HG02852 (cell line): Measurements from ENCODE around the gene SHCBP1.
"Not testable (repeated sequence)": the region's sequence is repeated elsewhere in the genome, so short reads cannot be mapped to it uniquely, and the experiment has no call there.

Experiments
- ATAC-seq: cut with Tn5 transposase; IDR thresholded peaks from one replicate; pipeline ENCODE4 v1.9.1; 2021; ENCODE audit warnings: mild to moderate bottlenecking, moderate library complexity; ENCODE audit not compliant: unreplicated experiment

Gene SHCBP1

GRCh38 chr16:46618516-46618915 is 2.7 kb downstream of the SHCBP1 start:
- no peak for ATAC-seq

- no peak for ATAC-seq
These were observed 7.2 kb downstream of the SHCBP1 start for GRCh38 chr16:46614006-46614405.

DNA sequence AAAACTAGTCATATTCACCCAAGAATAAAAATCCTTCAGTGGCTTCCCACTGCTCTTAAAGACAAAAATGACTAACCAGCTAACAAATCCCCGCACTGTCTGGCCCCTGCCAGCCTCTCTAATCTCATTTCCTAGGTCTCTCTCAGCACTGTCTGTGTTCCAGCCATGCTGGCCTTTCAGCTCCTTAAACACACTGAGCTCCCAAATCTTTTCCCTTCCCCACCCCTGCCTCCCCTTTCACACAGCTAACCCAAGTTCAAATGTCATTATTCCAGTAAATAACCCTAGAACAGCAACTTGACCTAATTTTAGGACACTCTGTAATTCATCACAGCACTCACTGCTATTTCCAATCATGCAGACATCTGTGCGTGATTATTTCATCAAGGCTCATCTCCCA is 7.8 kb downstream of the SHCBP1 start:
- ATAC-seq: no peak

DNA sequence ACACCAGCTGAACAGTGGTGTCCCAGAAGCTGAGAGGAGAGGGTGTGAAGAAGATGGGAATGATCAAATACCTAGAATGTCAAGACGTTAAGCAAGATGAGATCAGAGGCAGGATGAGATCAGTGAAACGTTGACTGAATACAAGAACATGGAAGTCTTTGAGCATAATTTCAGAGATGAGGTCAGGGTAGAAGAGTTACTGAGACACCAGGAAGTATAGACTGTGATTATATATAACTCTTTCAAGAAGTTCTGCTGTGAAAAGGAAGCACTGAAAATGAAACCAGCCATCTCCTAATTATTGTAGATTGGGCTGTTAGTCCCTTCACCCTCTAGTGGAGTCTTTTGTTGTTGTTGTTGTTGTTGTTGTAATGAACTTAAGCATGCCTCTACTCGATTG is 9.1 kb downstream of the SHCBP1 start:
- peak; percentile 78 for ATAC-seq

DNA sequence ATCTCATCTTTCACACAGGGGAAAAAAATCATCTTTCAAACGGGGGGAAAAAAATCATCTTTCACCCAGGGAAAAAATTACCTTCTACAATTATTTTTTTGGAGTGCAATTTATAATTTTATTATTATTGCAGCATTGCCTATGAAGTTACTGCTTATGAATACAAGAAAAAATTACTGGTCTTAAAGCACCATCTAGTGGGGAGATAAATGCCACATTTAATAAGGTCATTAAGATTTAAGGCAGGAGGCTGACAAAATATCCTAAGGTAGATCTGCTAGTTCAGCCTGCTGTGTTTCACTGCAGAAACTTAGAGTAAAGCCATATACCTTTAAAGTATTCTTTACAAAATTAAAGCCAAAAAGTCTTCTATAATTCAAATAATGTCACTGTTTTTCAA is 13.7 kb downstream of the SHCBP1 start:
- ATAC-seq: no peak

DNA sequence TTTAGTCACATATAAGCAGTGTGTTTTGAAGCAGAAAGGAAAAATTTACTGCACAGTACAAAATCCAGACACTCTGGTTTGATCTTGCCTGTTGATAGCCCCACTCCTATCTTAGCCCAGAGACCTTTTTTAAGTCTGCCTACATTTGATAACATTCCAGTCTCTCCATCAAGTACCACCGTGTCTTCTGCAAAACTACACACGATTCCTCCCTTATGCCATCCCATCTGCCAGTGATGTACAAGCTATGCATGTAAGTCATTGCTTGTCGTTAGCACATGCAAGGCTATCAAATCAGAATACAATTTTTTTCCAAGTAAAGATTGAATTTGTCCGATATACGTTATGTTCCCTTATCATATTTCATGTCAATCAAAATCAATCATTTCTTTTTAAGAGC is 14.9 kb downstream of the SHCBP1 start:
- ATAC-seq: no peak

DNA sequence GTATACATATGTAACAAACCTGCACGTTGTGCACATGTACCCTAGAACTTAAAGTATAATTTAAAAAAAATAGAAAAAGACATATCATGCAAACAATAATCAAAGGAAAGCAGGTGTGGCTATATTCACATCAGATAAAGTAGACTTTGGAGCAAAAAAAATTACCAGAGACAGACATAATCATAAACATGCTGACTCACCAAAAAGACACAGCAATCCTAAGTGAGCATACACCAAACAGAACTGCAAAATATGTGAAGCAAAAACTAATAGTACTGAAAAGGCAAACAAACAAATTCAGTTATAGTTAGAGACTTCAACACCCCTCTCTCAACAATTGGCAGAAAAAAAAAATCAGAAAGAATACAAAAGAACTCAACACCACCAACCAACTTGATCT is 29.9 kb downstream of the SHCBP1 start:
- no peak for ATAC-seq

DNA sequence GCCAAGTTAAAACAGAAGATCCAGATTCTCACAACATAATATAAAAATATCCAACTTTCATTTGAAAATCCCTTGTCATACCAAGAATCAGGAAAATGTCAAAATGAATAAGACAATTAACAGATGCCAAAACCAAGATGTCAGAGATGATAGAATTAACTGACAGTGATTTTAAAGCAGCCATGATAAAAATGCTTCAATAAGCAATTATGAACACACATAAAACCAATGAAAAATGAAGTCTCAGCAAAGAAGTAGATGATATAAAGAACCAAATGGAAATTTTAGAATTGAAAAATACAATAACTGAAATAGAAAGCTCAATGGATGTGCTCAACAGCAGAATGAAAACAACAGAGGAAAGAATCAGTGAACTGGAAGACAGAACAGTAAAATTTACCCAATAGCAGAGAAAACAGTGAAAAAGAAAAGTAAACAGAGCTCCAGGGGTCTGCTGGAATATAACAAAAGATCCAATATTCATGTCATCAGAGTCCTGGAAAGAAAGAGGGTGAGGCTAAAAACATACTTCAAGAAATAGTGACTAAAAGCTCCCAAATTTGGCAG is 35.1 kb downstream of the SHCBP1 start:
- ATAC-seq: no peak

GRCh38 chr16:46583036-46583435 is 38.1 kb downstream of the SHCBP1 start:
- ATAC-seq: no peak

DNA sequence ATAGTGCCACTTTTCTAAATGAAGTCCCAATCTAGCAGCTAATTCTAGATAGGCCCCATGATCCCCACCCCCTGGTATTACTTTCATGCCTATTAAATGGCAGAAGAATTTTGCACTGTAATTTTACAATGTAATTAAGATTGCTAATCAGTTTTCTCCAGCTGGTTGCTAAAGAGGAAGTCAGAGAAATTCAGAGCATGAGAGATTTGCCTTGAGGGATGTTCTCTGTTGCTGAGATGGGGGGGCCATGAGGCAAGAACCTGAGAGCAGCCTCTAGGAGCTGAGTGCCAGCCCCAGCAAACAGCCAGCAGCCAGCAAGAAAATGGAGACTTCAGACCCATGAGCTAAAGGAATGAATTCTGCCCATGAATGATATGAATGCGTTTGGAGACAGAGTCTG is 38.9 kb downstream of the SHCBP1 start:
- ATAC-seq: no peak

DNA sequence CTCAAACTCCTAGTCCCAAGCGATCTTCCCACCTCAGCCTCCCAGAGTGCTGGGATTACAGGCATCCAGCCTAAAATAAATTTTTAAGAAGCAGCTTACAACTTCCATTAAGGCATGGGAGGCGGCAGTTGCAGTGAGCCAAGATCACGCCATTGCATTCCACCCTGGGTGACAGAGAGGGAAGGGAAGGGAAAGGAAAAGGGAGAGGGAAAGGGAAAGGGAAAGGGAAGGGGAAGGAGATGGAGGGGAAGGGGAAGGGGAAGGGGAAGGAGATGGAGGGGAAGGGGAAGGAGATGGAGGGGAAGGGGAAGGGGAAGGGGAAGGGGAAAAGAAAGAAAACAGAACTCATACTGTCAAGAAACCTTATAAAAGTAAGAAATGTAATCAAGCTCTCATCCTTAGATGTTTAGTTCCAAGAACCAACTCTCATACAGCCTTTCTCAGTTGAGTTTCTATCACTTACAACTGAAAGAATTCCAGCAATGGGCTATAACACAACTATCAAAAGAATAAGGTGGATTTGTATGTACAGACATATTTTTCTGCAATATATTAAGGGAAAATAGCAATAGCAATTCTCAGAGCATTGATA is 43.1 kb downstream of the SHCBP1 start:
- no peak for ATAC-seq

GRCh38 chr16:46573834-46574159 is 47.4 kb downstream of the SHCBP1 start:
- no peak for ATAC-seq

GRCh38 chr16:46573008-46573833 is 48.0 kb downstream of the SHCBP1 start:
- ATAC-seq: no peak

- no peak for ATAC-seq
These were observed 51.9 kb downstream of the SHCBP1 start for GRCh38 chr16:46569231-46569735.

DNA sequence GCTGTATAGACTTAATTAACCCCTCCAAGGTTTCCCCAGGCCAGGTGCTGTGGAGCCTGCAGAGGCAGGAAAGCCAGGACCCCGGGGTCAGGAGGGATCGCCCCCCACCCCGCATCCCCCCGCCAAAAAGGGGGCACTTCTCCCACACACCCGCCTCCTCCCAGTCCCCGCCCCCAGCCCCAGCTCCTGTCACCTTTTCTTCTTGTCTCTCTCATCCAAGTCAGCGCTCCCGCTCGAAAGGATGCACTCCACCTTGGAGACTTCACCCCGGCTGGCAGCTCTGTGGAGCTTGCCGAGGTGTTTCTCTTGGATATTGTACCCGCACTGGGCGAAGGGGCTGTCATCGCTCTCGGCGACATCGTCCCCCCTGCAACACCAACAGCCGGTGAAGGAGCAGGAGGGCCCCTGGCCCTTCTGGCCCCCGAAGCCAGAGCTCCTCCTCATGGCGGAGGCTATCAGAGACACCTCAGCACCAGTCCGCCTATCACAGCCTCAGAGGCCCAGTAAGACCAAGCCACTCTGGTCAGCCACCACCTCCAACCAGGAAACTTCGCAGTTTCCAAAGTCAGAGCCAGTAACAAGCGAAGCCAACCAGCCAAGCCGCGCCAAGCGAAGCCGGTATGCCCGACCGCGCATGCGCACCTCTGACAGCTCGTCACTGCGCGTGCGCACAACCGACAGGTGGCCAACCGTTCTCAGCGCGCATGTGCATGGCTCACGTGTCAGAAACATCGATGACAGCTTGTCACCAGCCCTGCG is 52.5 kb downstream of the SHCBP1 start:
- ATAC-seq: no peak

GRCh38 chr16:46562979-46563378 is 58.2 kb downstream of the SHCBP1 start:
- no peak for ATAC-seq

GRCh38 chr16:46558018-46558417 is 63.2 kb downstream of the SHCBP1 start:
- no peak for ATAC-seq

DNA sequence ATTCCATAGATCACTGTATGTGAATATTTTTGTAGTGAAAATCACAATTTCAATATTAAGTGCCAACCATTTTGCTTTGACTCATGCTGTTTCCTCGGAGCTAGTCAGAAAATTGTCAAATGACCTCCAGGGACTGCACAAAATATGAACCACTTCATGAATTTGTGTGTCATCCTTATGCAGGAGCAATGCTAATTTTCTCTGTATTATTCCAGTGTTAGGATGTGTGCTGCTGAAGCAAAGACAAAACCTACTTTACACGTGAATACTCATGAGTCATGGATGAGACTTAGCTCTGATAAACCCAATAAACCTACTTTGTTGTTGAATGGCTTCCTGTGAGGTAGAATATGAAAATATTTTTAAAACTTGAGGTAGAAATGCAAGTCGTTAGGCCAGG is 65.2 kb downstream of the SHCBP1 start:
- ATAC-seq: no peak

DNA sequence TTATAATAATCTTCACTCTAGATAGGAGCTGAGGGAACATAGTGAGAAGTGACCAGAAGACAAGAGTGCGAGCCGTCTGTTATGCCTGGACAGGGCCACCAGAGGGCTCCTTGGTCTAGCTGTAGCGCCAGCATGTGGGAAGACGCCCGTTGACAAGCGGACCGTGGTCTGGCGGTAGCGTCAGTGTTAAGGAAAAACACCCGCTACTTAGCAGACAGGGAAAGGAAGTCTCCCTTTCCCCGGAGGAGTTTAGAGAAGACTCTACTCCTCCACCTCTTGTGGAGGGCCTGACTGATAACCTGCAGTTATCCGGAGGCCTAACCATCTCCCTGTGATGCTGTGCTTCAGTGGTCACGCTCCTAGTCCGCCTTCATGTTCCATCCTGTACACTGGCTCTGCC is 66.7 kb downstream of the SHCBP1 start:
- not testable (repeated sequence) for ATAC-seq

DNA sequence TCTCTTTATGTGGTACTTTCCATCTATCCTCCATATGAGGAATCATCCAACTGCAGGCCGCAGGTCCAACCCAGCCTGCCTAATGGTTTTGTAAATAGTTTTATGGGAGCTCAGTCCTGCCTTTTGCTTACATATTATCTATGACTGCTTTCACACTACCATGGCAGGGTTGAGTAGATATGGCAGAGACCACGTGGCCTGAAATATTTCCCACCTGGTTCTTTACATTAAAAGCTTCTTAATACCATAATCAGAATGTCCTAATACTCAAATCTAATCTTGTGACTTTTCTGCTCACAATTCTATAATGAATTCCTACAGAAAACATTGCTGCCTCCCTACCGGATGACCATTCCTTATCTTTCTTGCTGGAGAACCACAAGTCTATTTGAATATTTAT is 71.7 kb downstream of the SHCBP1 start:
- ATAC-seq: no peak
